ENCODE results near the gene SCAMP4. TPM values are rescaled to one million over a fixed set of nuclear protein-coding genes. Genes with fewer than 3 reads are reported as not detected.

Gene SCAMP4
- polyA plus RNA-seq, 1 donor from 2014 or later: 12.7 TPM

DNA sequence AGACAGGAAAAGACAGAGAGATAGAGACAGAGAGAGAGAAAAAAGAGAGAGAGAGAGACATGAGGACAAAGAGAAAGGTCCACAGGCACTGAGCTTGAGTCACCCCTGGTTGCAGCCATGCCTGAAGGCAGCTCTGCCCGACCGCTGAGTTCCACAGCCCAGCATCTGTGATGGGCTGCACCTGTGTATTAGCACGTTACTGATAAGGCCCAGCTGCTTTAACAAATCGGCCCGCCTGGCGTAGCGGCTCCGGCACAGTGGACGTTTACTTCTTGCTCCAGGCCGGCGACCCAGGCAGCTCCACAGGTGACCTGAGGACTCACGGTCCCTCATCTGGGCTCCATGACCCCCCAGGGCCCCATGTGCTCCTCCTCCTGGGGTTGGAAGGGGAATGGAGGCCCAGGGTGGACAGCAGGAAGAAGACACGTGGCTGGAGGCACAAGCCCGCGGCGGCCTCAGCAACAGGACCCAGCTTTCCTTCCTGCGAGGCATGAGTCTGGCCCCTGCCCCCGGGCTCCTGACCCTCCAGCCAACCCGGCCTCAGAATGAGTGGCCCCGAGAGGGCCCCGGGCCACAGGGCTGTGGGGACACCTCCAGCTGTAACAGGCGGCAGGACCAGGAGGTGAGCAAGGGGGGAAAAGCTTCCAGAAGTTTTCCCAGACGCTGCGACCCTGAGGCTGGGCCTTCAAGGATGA lies 31.9 kb downstream of the SCAMP4 start:
- no peak overlapping the region for H2AFZ ChIP-seq (ENCODE audit: low read depth, low read length)
- H3F3A ChIP-seq (ENCODE audit: insufficient read depth, low read length, poor library complexity, severe bottlenecking): peaks cover 5% of the 10 kb centered on the region
- no peaks in the 10 kb centered on the region for H3K79me2 ChIP-seq (replicated peaks; ENCODE audit: insufficient read depth, low read length)
- no peaks in the 10 kb centered on the region for H3K9me3 ChIP-seq (ENCODE audit: low read length)
- no peaks in the 10 kb centered on the region for H3K36me3 ChIP-seq (ENCODE audit: insufficient read depth, low read length)
- H3K27ac ChIP-seq (ENCODE audit: low read length): no peak overlapping the region
- no peaks in the 10 kb centered on the region for H4K20me1 ChIP-seq (ENCODE audit: insufficient read depth)
- no peak overlapping the region for H3K9ac ChIP-seq (ENCODE audit: low read length)
- no peaks in the 10 kb centered on the region for H3K9me2 ChIP-seq (ENCODE audit: insufficient read depth, low read length)
- no peak overlapping the region for H3K4me2 ChIP-seq (ENCODE audit: low read length)
- H3K27me3 ChIP-seq (ENCODE audit: insufficient read depth, low read depth, low read length): no peaks in the 10 kb centered on the region
- no peak overlapping the region for H3K4me3 ChIP-seq (ENCODE audit: low read length)
- no peak for TF ChIP-seq TAF1 (IDR thresholded peaks at IDR 0.05; ENCODE audit: low read depth)
- TF ChIP-seq, protein P1, sequence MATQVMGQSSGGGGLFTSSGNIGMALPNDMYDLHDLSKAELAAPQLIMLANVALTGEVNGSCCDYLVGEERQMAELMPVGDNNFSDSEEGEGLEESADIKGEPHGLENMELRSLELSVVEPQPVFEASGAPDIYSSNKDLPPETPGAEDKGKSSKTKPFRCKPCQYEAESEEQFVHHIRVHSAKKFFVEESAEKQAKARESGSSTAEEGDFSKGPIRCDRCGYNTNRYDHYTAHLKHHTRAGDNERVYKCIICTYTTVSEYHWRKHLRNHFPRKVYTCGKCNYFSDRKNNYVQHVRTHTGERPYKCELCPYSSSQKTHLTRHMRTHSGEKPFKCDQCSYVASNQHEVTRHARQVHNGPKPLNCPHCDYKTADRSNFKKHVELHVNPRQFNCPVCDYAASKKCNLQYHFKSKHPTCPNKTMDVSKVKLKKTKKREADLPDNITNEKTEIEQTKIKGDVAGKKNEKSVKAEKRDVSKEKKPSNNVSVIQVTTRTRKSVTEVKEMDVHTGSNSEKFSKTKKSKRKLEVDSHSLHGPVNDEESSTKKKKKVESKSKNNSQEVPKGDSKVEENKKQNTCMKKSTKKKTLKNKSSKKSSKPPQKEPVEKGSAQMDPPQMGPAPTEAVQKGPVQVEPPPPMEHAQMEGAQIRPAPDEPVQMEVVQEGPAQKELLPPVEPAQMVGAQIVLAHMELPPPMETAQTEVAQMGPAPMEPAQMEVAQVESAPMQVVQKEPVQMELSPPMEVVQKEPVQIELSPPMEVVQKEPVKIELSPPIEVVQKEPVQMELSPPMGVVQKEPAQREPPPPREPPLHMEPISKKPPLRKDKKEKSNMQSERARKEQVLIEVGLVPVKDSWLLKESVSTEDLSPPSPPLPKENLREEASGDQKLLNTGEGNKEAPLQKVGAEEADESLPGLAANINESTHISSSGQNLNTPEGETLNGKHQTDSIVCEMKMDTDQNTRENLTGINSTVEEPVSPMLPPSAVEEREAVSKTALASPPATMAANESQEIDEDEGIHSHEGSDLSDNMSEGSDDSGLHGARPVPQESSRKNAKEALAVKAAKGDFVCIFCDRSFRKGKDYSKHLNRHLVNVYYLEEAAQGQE (IDR thresholded peaks at IDR 0.05; ENCODE audit: borderline replicate concordance): no peak
- TF ChIP-seq POLR2AphosphoS5 (IDR thresholded peaks at IDR 0.05): no peak
- TF ChIP-seq EP300 (conservative IDR thresholded peaks at IDR 0.05; ENCODE audit: poor library complexity, severe bottlenecking): no peak
- no peak for TF ChIP-seq RAD21 (conservative IDR thresholded peaks at IDR 0.05)
- TF ChIP-seq EZH2 (IDR thresholded peaks at IDR 0.05; ENCODE audit: borderline replicate concordance, insufficient read depth, low read length, poor library complexity, severe bottlenecking): no peak
- TF ChIP-seq SMC3 (conservative IDR thresholded peaks at IDR 0.05; ENCODE audit: poor library complexity): no peak
- no peak for TF ChIP-seq MXI1 (conservative IDR thresholded peaks at IDR 0.05; ENCODE audit: poor library complexity, severe bottlenecking)

DNA sequence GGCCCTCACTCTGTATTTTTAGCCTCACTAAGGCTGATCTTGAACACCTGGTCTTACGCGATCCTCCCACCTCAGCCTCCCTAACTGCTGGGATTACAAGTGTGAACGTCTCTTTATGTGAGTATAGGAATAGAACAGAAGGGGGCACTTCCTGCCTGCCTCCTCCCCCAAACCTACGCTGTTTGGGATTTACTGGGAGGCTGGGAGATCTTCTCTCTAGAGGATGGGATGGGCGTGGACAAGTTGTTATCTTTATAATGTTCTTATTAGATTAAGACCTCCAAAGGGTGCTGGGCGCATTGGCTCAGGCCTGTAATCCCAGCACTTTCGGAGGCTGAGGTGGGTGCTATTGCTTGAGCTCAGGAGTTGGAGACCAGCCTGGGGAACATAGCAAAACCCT lies 32.9 kb downstream of the SCAMP4 start:
- Histone ChIP-seq H3K36me3 (ENCODE audit: insufficient read depth, low read length) (no peaks in the 10 kb centered on the region), H3K4me2 (ENCODE audit: low read length) (no peak overlapping the region)
- no peak for TF ChIP-seq EP300 (conservative IDR thresholded peaks at IDR 0.05; ENCODE audit: poor library complexity, severe bottlenecking)
- TF ChIP-seq CTCF (IDR thresholded peaks at IDR 0.05; ENCODE audit: poor library complexity, severe bottlenecking): no peak
- TF ChIP-seq RAD21 (conservative IDR thresholded peaks at IDR 0.05): no peak
- no peak for TF ChIP-seq EZH2 (IDR thresholded peaks at IDR 0.05; ENCODE audit: borderline replicate concordance, insufficient read depth, low read length, poor library complexity, severe bottlenecking)
- TF ChIP-seq, protein P1 (IDR thresholded peaks at IDR 0.05; ENCODE audit: borderline replicate concordance): no peak
- TF ChIP-seq TAF1 (IDR thresholded peaks at IDR 0.05; ENCODE audit: low read depth): no peak
- no peak for TF ChIP-seq POLR2AphosphoS5 (IDR thresholded peaks at IDR 0.05)
- no peak for TF ChIP-seq SMC3 (conservative IDR thresholded peaks at IDR 0.05; ENCODE audit: poor library complexity)
- no peak for TF ChIP-seq MXI1 (conservative IDR thresholded peaks at IDR 0.05; ENCODE audit: poor library complexity, severe bottlenecking)

More for the DNA sequence above, 32.9 kb downstream of the SCAMP4 start:
- H2AFZ ChIP-seq (ENCODE audit: low read depth, low read length): no peak overlapping the region
- H3K27me3 ChIP-seq (ENCODE audit: insufficient read depth, low read depth, low read length): no peaks in the 10 kb centered on the region
- H3K4me3 ChIP-seq (ENCODE audit: low read length): no peak overlapping the region
- H3F3A ChIP-seq (ENCODE audit: insufficient read depth, low read length, poor library complexity, severe bottlenecking): peaks cover 5% of the 10 kb centered on the region
- H3K27ac ChIP-seq (ENCODE audit: low read length): no peak overlapping the region
- H3K9me2 ChIP-seq (ENCODE audit: insufficient read depth, low read length): no peaks in the 10 kb centered on the region
- H3K9ac ChIP-seq (ENCODE audit: low read length): no peak overlapping the region
- H3K79me2 ChIP-seq (replicated peaks; ENCODE audit: insufficient read depth, low read length): peaks cover 6% of the 10 kb centered on the region
- H3K9me3 ChIP-seq (ENCODE audit: low read length): no peaks in the 10 kb centered on the region
- H4K20me1 ChIP-seq (ENCODE audit: insufficient read depth): no peaks in the 10 kb centered on the region
